ENCODE results near the gene NSUN2.
A peak's percentile ranks its signal among the peaks of the same experiment; 100 is the strongest.
"Not testable (repeated sequence)": the region's sequence is repeated elsewhere in the genome, so short reads cannot be mapped to it uniquely, and the experiment has no call there.

The NSUN2 gene

GRCh38 chr5:6581559-6582426, 51.1 kb downstream of the NSUN2 start:
- DNase-seq, result no peak

GRCh38 chr5:6581090-6581489, 51.8 kb downstream of the NSUN2 start:
- DNase-seq, result no peak

- no peak for DNase-seq
Observed at GRCh38 chr5:6579535-6579934, 53.3 kb downstream of the NSUN2 start.

GRCh38 chr5:6578676-6579343, 54.0 kb downstream of the NSUN2 start:
- DNase-seq, result no peak

- peak; percentile 76 for DNase-seq
Observed at GRCh38 chr5:6576861-6577501, 55.9 kb downstream of the NSUN2 start.

GRCh38 chr5:6574537-6575245, 58.2 kb downstream of the NSUN2 start:
- DNase-seq, result peak; percentile 25

- no peak for DNase-seq
Observed at GRCh38 chr5:6574111-6574510, 58.7 kb downstream of the NSUN2 start.

- DNase-seq, result no peak
Observed at GRCh38 chr5:6573651-6574101, 59.2 kb downstream of the NSUN2 start.

- no peak for DNase-seq
Observed at GRCh38 chr5:6572825-6573380, 59.9 kb downstream of the NSUN2 start.

- no peak for DNase-seq
Observed at GRCh38 chr5:6572086-6572824, 60.6 kb downstream of the NSUN2 start.

GRCh38 chr5:6571607-6572006, 61.2 kb downstream of the NSUN2 start:
- not testable (repeated sequence) for DNase-seq

GRCh38 chr5:6570530-6570929, 62.3 kb downstream of the NSUN2 start:
- DNase-seq, result no peak

GRCh38 chr5:6568889-6569288, 64.0 kb downstream of the NSUN2 start:
- no peak for DNase-seq

- no peak for DNase-seq
Observed at GRCh38 chr5:6568383-6568782, 64.5 kb downstream of the NSUN2 start.

GRCh38 chr5:6567835-6568234, 65.0 kb downstream of the NSUN2 start:
- DNase-seq, result no peak

GRCh38 chr5:6567068-6567467, 65.8 kb downstream of the NSUN2 start:
- DNase-seq, result no peak

GRCh38 chr5:6565492-6565891, 67.4 kb downstream of the NSUN2 start:
- DNase-seq, result no peak

- DNase-seq, result no peak
Observed at GRCh38 chr5:6557807-6558575, 74.9 kb downstream of the NSUN2 start.

- DNase-seq, result no peak
Observed at GRCh38 chr5:6556802-6557102, 76.1 kb downstream of the NSUN2 start.

GRCh38 chr5:6556089-6556801, 76.6 kb downstream of the NSUN2 start:
- no peak for DNase-seq

- no peak for DNase-seq
Observed at GRCh38 chr5:6554812-6555211, 78.0 kb downstream of the NSUN2 start.
